Epithelial cell of proximal tubule (primary cell): ENCODE measurements around the gene ATRIP. TPM values are rescaled to one million over a fixed set of nuclear protein-coding genes. Genes with fewer than 3 reads are reported as not detected.
A peak's percentile ranks its signal among the peaks of the same experiment; 100 is the strongest.

Experiments used
- DNase-seq: peaks from one replicate; pipeline ENCODE4 v3.0.0-alpha.2; 2011; ENCODE audit warnings: low read depth
- H3K4me3 ChIP-seq: 2 replicates; pipeline ENCODE4 v1.5.1; 2011; ENCODE audit warnings: low read depth, mild to moderate bottlenecking, low read length
- CTCF ChIP-seq: conservative IDR thresholded peaks from 2 replicates; pipeline ENCODE4 v1.5.1; 2012; ENCODE audit warnings: low read depth, mild to moderate bottlenecking, low read length
- total RNA-seq: library from RNA; depleted of rRNA; stranded (reverse); fragments of >200 nt; gene quantifications from 2 replicates; pipeline ENCODE4 v1.2.3, GENCODE V29; 2015

The ATRIP gene
- total RNA-seq, 1 donor from 2014 or later: 5.9 TPM

GRCh38 chr3:48426401-48426909 is 20.1 kb upstream of the ATRIP start:
- peak overlapping the region; percentile 79 for H3K4me3 ChIP-seq
- no peak for TF ChIP-seq CTCF
- no peak for DNase-seq

GRCh38 chr3:48426944-48427629 is 19.4 kb upstream of the ATRIP start:
- peak overlapping the region; percentile 79 for H3K4me3 ChIP-seq

GRCh38 chr3:48427630-48427962 is 18.9 kb upstream of the ATRIP start:
- TF ChIP-seq CTCF: no peak
- H3K4me3 ChIP-seq: peak overlapping the region; percentile 79

More at GRCh38 chr3:48426944-48427629, 19.4 kb upstream of the ATRIP start:
- no peak for DNase-seq
- TF ChIP-seq CTCF: no peak

DNA sequence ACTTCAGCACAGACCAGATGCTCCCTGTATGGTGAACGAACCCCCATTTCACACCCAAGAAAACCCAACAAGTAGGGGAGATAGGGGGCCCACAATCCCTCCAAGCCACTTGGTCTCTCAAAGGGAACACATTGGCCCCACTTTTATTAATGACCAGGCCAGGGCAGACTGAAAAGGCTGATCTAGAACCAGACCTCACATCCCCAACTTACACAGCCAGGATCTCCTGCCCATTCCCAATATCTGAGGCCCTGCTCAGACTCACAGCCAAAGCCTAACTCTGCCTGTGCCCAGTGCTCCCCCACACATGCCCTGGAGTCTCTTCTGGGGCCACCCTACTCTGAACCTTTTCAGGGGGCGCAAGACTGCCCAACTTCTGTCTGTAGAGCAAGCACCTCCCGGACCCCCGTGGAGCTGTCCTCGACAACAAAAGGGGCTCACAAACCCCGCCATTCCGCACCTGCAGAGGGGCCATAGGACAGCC is 18.4 kb upstream of the ATRIP start:
- DNase-seq: no peak
- TF ChIP-seq CTCF: no peak
- peak overlapping the region; percentile 79 for H3K4me3 ChIP-seq

More at GRCh38 chr3:48427630-48427962, 18.9 kb upstream of the ATRIP start:
- DNase-seq: no peak

DNA sequence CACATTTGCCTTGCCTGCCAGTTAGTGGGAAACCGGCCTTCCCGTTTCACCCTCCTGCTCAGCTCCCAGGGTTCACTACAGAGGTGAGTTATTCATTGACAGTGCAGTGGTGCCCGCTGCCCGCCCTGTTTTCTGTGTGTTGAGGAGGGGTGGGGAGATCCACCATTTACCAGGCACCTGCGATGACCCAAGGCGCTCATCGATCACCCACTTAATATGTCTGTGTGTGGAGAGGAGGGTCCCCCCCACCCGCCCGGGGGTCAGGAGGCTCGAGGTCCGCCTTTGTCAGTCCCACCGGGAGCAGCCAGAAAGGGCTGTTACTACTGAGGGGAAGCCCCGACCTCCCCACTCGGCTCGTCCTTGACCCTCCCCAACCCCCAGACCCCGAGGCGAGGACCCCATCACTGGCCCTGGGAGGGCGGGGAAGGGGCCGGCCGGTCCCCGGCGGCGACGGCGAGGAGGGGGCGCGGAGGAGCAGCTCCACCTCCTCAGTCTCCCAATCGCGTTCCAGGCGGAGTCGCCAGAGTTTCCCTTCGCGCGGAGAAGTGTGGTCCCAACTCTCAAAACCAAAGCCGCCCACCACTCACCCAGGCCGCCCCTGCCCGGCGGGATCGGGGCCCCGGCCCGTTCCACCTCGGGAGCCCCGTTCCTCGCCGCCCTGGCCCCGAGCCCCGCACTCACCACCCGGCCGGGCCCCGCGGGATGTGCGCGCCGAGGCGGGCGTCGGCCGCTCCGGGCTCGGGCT is 17.8 kb upstream of the ATRIP start:
- no peak for TF ChIP-seq CTCF
- DNase-seq: no peak
- peak overlapping the region; percentile 79 for H3K4me3 ChIP-seq

DNA sequence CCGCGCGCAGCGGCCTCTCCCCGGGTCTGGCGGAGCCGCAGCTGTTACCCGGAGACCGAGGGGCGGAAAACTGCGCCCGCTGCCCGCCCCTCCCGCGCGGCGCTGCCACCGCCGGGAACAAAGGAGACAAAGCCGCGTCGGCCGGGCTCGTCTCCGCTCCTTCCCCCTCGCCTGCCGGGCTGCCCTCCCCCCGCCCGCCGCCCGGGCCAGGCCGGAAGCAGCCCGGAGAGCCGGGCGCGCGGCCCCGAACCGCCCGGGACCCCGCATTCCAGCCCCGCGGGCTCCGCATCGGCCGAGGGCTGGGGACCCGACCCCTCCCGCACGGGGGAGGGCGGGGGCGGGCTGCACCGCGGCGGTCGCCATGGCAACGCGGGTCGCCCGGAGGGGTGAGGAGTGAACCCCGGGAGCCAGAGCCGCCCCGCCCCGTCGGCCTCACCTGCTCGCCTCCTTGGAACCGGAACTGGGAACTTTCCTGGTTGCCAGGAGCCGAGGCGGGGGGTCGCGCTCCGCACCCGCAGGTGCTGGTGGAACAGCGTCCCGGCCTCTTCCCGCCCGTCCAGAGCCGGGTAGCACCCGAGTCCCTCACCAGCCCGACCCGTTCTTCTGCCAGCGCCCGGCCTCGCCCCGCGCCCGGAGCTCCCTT is 17.1 kb upstream of the ATRIP start:
- peak overlapping the region; percentile 79 for H3K4me3 ChIP-seq
- no peak for TF ChIP-seq CTCF
- no peak for DNase-seq
